ENCODE results near the gene MOK. TPM values are rescaled to one million over a fixed set of nuclear protein-coding genes. Genes with fewer than 3 reads are reported as not detected.

Gene MOK
- polyA plus RNA-seq, 1 donor = 11.1 TPM

- DNase-seq = no peak
Observed at GRCh38 chr14:102283631-102284129, 21.3 kb downstream of the MOK start.

- DNase-seq = no peak
Observed at GRCh38 chr14:102282751-102283465, 22.1 kb downstream of the MOK start.

- no peak for DNase-seq
Observed at GRCh38 chr14:102280376-102280962, 24.5 kb downstream of the MOK start.

- DNase-seq = no peak
Observed at GRCh38 chr14:102279688-102280348, 25.1 kb downstream of the MOK start.

DNA sequence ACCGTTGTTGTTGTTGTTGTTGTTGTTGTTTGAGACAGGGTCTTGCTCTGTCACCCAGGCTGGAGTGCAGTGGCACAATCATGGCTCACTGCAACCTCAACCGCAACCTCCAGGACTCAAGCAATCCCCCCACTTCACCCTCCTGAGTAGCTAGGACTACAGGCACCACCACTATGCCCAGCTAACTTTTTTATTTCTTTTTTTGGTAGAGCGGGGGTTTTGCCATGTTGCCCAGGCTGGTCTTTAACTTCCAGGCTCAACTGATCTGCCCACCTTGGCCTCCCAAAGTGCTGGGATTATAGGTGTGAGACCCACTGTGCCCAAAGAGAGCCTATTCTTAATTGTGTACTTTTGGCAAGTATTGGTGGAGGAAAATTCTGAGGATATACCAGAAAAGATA lies 25.7 kb downstream of the MOK start:
- no peak for DNase-seq

DNA sequence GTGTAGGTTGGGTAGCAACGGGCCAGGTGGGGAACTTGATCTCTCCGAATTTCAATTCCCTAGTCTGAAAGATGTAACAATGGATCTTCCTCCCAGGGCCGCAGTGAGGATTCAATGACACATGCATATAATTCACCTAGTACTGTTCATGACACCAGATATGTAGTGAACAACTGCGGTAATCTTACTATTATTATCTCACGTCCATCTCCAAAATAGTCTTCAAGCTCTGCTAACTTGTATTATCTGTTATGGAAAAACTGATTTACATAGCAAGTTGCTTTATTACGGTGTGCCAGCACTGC lies 26.4 kb downstream of the MOK start:
- DNase-seq = no peak

DNA sequence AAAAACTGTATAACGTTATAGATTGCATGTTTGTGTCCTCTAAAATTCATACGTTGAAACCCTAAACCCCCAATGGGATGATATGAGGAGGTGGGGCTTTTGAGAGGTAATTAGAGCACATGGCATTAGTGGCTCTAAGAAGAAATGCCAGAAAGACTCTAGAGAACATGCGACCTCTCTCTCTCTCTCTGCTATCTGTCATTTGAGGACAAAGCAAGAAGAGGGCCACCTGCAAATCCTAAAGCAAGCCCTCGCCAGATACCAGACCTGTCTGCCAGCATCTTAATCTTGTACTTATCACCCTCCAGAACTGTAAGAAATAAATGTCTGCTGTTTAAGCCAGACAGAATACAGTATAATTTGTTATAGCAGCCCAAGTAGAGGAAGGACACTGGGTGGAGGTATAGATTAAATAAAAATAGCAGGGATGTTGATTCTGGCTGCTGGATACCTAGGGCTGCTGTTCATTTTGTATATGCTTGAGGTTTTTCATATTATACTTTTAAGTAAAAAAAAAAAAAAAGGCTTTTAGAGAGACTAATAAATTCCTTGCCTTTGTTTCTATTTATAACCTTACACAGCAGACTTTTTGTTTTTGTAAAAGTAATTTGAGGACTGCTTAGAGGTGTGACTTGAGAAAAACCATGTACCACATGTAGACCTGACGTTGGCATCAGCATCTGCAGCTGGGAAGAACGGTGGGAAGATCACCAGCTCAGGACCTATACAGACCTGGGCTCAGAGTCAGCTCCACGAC lies 26.9 kb downstream of the MOK start:
- no peak for DNase-seq

DNA sequence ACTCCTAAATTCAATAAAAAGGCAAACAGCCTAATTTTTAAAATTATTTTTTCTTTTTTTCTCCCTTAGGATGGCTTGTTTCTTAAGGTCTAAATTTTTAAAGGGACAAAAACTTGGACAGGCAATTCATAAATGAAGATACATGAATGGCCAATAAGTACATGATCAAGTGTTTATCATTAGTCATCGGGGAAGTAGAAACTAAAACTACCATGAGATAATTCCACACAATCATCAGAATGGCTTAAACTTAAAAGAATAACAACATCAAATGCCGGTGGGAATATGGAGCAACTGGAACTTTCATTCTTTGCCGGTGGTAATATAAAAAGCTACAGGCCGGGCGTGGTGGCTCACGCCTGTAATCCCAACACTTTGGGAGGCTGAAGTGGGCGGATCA lies 29.1 kb downstream of the MOK start:
- no peak for DNase-seq

DNA sequence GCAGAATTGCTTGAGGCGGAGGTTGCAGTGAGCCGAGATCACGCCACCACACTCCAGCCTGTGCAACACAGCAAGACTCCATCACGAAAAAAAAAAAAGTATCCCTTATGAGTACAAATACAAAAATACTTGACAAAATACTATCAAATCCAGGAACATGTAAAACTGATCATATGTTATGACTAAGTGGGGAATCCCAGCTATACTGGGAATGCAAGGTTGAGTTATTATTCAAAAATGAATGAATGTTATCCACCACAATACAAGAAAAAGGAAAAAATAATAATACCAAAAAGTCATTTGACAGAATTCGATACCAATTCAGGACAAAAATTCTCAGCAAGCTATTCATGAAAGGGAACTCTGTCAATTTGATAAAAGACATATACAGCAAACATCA lies 32.6 kb downstream of the MOK start:
- no peak for DNase-seq

DNA sequence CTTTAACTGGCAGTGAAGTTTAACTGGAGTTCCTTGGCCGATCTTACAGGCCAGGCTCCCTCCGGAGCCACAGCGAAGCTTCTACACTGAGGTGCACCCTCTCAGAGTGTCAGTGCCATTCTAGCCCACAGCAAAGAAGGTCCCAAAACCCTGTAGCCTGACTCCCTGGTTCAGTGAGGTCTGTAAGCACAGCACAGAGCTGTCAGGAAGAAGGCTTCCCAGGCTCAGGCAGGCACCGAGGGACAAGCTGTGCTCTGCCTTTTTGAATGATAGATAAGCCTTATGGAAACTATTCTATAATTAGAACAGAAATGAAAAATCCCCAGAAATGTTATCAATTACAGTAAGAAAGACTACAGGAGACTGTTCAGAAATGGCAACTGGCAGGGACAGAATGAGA lies 40.2 kb downstream of the MOK start:
- no peak for DNase-seq

- no peak for DNase-seq
Observed at GRCh38 chr14:102264355-102264754, 40.6 kb downstream of the MOK start.

DNA sequence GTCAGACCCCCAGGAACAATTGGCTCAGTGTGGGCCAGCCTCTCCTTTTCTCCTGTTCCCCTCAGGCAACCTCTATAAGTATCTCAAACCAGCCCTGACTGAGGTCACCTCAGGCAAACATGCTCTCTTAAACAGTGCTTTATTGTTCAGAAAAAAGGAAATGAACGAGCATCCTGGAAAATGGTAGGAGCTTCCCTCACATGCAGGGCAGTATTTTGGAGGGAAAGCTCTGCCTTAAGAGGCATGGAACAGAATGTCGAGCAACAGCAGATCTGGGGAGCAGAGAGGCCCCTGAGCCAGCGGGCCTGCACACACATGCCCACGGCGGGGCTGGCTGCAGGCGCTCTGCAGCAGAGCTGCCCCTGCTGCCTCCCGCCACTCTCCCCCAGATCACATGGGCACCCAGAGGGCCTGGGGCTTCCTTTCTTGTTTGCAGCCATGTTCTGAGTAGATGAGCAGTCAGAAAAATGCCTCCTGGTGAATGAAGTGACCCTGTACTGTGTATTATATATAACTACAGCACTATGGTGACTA lies 42.0 kb downstream of the MOK start:
- no peak for DNase-seq

DNA sequence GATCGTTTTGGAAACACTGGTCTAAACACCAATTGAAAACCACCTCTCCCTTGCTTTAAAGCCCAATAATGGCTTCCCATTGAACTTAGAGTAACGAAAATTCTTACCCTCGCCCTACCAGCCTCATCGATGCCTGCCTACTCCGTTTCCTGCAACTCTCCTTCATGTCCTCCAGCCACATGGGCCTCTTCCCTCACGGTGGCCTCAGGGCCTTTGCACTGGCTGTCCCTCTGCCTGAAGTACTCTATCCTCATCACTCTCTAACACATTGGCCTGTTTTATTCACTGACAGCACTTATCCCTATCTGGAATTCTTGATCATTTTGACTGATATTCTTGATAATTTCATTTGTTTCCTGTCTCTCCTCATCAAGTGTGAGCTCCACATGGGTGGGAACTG lies 46.8 kb downstream of the MOK start:
- no peak for DNase-seq

GRCh38 chr14:102256716-102257115 lies 48.2 kb downstream of the MOK start:
- no peak for DNase-seq

DNA sequence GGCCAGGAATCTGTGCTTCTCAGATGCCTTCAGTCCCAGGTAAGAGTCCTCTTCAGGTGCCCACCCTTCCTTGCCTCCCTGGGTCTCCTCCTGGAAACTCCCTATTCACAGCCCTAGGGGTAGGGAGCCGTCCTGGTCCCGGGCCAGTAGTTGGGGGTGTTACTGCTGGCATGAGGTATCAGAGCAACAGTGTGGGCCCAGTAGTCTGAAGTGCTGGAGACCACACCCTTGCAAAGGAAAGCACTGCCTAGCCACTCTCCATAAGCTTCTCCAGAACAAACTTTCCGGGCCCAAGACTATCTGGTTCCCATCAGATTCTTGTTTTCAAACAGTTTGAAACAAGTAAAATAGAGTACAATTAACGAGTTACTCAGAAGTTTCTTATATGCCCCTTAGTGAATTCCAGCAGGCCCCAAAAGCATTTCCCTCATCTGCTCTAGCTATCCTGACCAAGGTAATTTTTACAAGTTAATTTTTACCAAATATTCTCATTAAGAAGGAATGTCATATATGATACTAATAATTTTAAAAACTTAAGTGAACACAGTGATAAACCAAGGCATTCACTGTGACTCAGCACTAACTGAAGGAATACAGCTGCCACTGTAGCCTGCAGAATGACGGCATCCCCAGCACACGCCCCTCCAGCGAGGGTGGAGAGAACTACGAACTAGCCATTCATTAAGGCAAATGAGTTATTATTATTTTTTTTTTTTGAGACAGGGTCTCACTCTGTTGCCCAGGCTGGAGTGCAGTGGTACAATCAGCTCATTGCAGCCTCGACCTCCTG lies 49.4 kb downstream of the MOK start:
- DNase-seq = no peak

DNA sequence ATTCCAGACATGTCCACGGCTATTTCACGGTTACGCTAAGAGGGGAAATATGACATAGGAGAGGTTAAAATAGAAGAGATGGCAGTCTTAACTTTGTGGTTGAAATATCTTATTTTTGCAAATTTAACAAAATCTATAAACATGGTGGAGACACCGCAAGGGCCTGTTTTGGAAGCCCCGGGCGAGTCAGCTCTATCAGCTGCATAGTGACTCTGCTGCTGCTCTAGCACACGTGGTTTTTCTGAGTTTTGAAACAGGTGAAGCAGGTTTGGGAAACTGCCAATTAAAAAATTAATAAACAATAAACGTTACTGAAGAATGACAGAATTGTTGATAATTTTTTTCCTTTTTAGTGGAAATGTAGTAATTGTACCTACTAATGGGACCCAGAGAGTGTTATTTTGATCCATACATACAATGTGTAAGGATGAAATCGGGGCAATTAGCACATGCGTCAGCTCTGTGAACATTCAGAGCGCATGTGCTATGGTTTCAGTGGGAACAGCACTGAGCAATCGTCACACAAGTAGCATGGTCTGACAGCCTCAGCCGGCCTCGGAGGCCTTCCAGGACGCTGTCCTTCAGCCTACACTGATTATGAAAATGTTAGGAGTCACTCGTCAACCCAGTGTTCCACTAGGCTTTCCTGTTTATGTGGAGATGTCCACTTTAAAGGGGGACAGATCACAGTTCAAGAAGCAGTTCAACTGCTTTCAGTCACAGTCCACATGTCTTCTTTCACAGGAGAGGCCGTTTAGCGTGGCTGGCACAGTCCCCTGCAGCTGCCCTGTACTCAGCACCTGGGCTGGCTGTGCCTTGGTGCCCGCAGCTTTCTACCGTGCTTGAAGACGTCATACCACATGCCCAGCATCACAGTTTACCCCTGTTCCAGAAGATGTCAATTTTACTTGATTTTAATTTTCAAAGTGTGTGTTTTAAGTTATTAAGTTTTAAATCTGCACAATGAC lies 51.8 kb downstream of the MOK start:
- DNase-seq = no peak

DNA sequence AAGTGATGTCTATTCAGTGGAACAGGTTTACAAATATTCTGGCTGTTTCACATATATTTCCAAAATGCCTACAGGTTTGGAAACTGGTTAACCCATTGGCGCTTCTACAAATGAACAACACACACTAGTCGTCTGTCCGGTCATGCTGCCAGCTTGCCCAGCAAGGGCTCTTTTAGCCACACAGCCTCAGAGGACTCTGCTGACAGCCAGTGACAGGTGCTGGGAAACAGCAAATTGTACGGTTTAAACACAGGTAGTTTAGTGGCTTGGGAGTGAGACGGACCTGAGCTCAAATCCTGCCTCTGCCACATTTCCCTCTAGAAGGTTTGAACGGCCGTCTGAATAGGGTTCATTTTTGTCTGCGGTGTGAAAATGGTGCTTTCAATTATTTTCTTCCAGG lies 53.8 kb downstream of the MOK start:
- no peak for DNase-seq

DNA sequence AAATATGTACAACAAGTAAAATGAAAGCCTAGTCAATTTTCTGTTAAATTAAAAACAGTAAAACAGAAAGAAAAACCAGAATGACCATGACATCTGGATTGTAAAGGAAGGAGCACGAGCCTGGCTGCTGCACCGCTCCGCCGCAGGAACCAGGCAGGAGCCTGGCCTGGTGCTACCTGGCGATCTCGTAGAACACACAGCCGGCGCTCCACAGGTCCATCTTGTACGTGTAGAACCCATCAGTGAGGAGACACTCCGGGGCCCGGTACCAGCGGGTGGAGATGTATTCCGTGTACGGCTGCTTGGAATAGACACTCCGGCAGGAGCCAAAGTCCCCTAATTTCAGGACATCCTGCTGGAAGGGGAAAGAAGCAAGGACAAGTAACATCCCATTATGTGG lies 54.3 kb downstream of the MOK start:
- no peak for DNase-seq

GRCh38 chr14:102249981-102250380 lies 55.0 kb downstream of the MOK start:
- DNase-seq = no peak

DNA sequence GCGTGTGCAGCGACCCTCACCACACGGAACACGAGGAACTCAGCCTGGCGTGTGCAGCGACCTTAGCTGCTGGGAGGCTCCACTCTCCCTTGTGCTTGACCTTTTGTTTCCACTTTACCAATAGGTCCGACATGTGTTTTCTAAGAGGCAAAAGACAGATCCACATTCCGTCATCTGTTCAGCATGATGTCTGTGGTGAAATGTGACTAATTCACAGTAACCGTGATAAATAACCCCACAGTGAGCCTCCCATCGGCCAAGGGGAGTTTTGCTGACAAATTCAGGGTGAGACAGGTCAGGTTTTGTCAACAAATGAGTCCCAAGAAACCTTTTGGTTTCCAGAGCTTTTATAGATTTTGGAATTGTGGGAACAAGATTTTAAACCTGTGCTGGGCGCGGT lies 55.9 kb downstream of the MOK start:
- DNase-seq = no peak

DNA sequence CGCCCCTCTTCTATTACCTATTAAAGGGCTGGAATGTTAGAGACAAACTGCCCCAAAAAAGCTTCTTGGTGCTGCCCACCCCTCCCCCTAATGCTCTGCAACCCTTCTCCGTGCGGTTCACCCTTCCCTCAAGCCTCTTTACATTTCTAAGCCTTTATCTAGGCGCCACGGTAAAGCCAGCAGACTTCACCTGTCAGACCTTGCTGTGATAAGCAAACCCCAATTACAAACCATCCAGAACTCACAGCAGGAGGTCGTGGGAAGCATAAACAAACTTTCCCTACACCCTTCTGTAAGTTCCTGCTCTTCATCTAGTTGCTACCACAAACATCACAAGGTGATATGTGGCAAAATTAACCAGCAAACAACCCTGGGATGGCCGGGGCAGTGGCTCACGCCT lies 56.8 kb downstream of the MOK start:
- DNase-seq = no peak

Data from hindlimb muscle (tissue), 1 donor.